DND-41 (cell line): ENCODE data around the gene LENG9.

Source experiments
- ATAC-seq: fragments of 200-7000 bp; cut with Tn5 transposase; 3 replicates; pipeline ENCODE4 v1.9.1; 2021; ENCODE audit warnings: low read depth; ENCODE audit not compliant: insufficient read depth
- DNase-seq: peaks from one replicate; pipeline ENCODE4 v3.0.0-alpha.2; 2020
- H2AFZ ChIP-seq: 2 replicates; pipeline ENCODE4 v1.6.0; 2012; ENCODE audit warnings: low read depth, low read length
- H3K27ac ChIP-seq: 2 replicates; pipeline ENCODE4 v1.5.1; 2012; ENCODE audit warnings: low read length, inconsistent platforms
- H3K27me3 ChIP-seq: fragments of 200-600 bp; sonication (generic); 2 replicates; pipeline ENCODE4 v1.6.0; 2012; ENCODE audit warnings: low read length, mild to moderate bottlenecking, inconsistent platforms; ENCODE audit not compliant: insufficient read depth, poor library complexity
- H3K36me3 ChIP-seq: 2 replicates; pipeline ENCODE4 v1.5.1; 2012; ENCODE audit warnings: low read length, inconsistent platforms; ENCODE audit not compliant: insufficient read depth
- H3K4me1 ChIP-seq: 2 replicates; pipeline ENCODE4 v1.5.1; 2012; ENCODE audit warnings: mild to moderate bottlenecking, low read length; ENCODE audit not compliant: insufficient read depth
- H3K4me2 ChIP-seq: 2 replicates; pipeline ENCODE4 v1.6.0; 2012; ENCODE audit warnings: mild to moderate bottlenecking, moderate library complexity, low read length, inconsistent platforms; ENCODE audit not compliant: insufficient read depth
- H3K4me3 ChIP-seq, 2 experiments: fragments of 200-600 bp in 1 of 2; shearing (Covaris generic) in 1 of 2; 2 replicates each; pipeline ENCODE4 v1.5.1; 2012 to 2016; ENCODE audit warnings: inconsistent platforms in 2 of 2, low read length in 2 of 2, mild to moderate bottlenecking in 2 of 2, low read depth in 1 of 2, moderate library complexity in 1 of 2
- H3K79me2 ChIP-seq: 2 replicates; pipeline ENCODE4 v1.6.0; 2012; ENCODE audit warnings: low read length, inconsistent platforms; ENCODE audit not compliant: insufficient read depth
- H3K9ac ChIP-seq: 2 replicates; pipeline ENCODE4 v1.6.0; 2012; ENCODE audit warnings: low read depth, mild to moderate bottlenecking, inconsistent platforms, low read length, moderate library complexity
- H3K9me3 ChIP-seq: 2 replicates; pipeline ENCODE4 v1.5.1; 2012; ENCODE audit warnings: low read length, moderate library complexity, mild to moderate bottlenecking, inconsistent platforms; ENCODE audit not compliant: insufficient read depth, severe bottlenecking
- H4K20me1 ChIP-seq: 2 replicates; pipeline ENCODE4 v1.6.0; 2012; ENCODE audit warnings: low read length; ENCODE audit not compliant: insufficient read depth
- EZH2 ChIP-seq: IDR thresholded peaks from 3 replicates; pipeline ENCODE4 v1.6.1; 2012; ENCODE audit warnings: borderline replicate concordance, low read depth, mild to moderate bottlenecking, moderate library complexity, low read length, inconsistent platforms; ENCODE audit not compliant: severe bottlenecking
- TF ChIP-seq, protein P1 (sequence below): IDR thresholded peaks from 2 replicates; pipeline ENCODE4 v1.5.1; 2012; ENCODE audit warnings: borderline replicate concordance, low read length, moderate library complexity, mild to moderate bottlenecking; ENCODE audit not compliant: poor library complexity, severe bottlenecking; ENCODE audit errors: extremely low read depth

LENG9 gene

DNA sequence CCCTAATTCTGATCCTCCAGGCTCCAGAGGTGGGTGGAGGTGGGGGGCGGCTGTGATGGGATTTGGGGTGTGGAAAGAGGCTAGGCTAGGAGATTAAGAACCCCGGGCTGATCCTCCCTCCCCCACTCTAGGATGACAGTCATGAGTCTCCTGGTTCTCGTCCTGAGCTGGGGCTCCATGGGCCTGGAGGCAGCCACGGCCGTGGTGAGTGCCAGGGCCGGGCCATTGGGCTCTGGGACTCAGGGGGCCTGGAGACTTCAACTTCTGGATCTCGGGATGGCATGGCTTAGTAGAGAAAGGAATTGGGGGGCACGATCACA is 34.4 kb downstream of the LENG9 start:
- Histone ChIP-seq H3K27me3 (no peaks in the 10 kb centered on the region), H4K20me1 (peaks cover 15% of the 10 kb centered on the region), H3K27ac (no peak overlapping the region), H3K79me2 (no peaks in the 10 kb centered on the region), H3K9ac (no peak overlapping the region), H2AFZ (no peak overlapping the region), H3K4me3 (no peak overlapping the region), H3K9me3 (no peaks in the 10 kb centered on the region), H3K36me3 (no peaks in the 10 kb centered on the region), H3K4me1 (peaks cover 11% of the 10 kb centered on the region), H3K4me2 (no peak overlapping the region)
- DNase-seq, result no peak
- TF ChIP-seq, protein P1, sequence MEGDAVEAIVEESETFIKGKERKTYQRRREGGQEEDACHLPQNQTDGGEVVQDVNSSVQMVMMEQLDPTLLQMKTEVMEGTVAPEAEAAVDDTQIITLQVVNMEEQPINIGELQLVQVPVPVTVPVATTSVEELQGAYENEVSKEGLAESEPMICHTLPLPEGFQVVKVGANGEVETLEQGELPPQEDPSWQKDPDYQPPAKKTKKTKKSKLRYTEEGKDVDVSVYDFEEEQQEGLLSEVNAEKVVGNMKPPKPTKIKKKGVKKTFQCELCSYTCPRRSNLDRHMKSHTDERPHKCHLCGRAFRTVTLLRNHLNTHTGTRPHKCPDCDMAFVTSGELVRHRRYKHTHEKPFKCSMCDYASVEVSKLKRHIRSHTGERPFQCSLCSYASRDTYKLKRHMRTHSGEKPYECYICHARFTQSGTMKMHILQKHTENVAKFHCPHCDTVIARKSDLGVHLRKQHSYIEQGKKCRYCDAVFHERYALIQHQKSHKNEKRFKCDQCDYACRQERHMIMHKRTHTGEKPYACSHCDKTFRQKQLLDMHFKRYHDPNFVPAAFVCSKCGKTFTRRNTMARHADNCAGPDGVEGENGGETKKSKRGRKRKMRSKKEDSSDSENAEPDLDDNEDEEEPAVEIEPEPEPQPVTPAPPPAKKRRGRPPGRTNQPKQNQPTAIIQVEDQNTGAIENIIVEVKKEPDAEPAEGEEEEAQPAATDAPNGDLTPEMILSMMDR, result no peak
- TF ChIP-seq EZH2, result no peak
- ATAC-seq, result no peak

DNA sequence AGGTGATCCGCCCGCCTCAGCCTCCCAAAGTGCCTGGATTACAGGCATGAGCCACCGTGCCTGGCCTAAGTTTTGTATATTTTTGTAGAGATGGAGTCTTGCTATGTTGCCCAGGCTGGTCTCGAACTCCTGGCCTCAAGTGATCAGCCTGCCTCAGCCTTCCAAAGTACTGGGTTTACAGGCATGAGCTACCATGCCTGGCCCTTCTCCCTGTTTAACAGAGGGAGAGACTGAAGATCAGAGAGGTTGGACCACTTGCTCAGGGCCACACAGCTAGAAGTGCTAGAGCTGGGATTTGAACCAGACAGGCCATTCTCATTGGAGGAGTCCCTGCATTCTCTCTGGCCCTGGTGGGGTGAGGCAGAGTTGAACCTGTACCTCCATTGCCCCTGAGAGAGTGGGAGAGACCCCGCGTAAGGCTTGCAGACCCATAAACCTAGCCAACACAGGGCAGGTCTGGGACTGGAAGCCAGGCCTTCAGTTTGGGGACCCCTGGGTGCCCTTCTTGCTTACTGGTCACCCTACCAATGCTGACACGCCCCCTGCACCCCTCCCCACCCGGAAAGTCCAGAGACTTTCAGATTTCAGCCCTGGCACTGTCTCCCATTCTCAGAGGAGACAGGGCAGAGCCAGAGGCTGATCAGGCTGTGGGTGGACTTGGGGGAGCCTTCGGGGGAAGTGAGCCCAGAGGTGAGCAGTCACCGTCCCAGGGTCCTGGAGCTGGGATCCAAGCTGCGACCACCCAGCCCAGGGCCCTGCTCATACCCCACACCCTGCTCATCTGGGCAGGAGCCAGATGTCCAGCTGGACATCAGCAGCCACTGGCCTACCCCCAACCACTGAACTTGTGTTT is 35.0 kb downstream of the LENG9 start:
- ATAC-seq (no peak), DNase-seq (no peak)
- no peak for TF ChIP-seq EZH2
- TF ChIP-seq, protein P1, result no peak
- peaks cover 13% of the 10 kb centered on the region for H4K20me1 ChIP-seq
- H3K4me1 ChIP-seq, result peaks cover 11% of the 10 kb centered on the region
- no peak overlapping the region for H3K27ac ChIP-seq
- H3K9me3 ChIP-seq, result no peaks in the 10 kb centered on the region
- H3K4me3 ChIP-seq, result no peak overlapping the region
- H2AFZ ChIP-seq, result no peak overlapping the region
- H3K27me3 ChIP-seq, result no peaks in the 10 kb centered on the region
- H3K36me3 ChIP-seq, result no peaks in the 10 kb centered on the region
- H3K79me2 ChIP-seq, result no peaks in the 10 kb centered on the region
- no peak overlapping the region for H3K4me2 ChIP-seq
- no peak overlapping the region for H3K9ac ChIP-seq

DNA sequence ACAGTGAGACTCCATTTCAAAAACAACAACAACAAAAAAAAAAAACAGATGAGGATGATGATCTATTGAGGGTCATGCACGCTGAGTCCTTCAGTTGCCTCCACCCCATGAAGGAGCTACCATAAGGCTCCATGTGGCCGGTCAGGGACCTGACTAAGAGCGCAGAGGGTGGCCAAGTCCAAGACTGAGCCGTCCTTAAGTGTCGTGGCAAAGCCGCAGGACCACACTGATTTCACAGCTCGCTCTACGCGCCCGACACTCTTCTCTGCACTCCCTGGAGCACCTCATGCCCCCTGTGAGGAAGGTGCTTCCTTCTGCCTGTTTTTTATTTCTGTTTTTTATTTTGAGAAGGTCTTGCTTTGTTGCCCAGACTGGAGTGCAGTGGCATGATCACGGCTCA is 36.0 kb downstream of the LENG9 start:
- ATAC-seq (no peak), DNase-seq (no peak)
- H3K9ac ChIP-seq, result no peak overlapping the region
- H2AFZ ChIP-seq, result no peak overlapping the region
- peaks cover 11% of the 10 kb centered on the region for H3K4me1 ChIP-seq
- H3K27me3 ChIP-seq, result no peaks in the 10 kb centered on the region
- H3K4me3 ChIP-seq, result no peak overlapping the region
- H3K9me3 ChIP-seq, result no peaks in the 10 kb centered on the region
- peaks cover 13% of the 10 kb centered on the region for H4K20me1 ChIP-seq
- no peaks in the 10 kb centered on the region for H3K79me2 ChIP-seq
- no peak overlapping the region for H3K4me2 ChIP-seq
- no peak overlapping the region for H3K27ac ChIP-seq
- no peak for TF ChIP-seq EZH2
- TF ChIP-seq, protein P1, result no peak
- no peaks in the 10 kb centered on the region for H3K36me3 ChIP-seq
